Measurements from ENCODE around the gene RNF17. TPM values are rescaled to one million over a fixed set of nuclear protein-coding genes. Genes with fewer than 3 reads are reported as not detected.

The RNF17 gene
- total RNA-seq, 4 donors from 2014 or later, result 0.21 to 2.0 TPM; not detected in 2

GRCh38 chr13:24748061-24748400 is 15.9 kb upstream of the RNF17 start:
- no peak for TF ChIP-seq POLR2A (IDR thresholded peaks at IDR 0.05)
- TF ChIP-seq CTCF (IDR thresholded peaks at IDR 0.05), result no peak
- TF ChIP-seq EP300 (IDR thresholded peaks at IDR 0.05), result no peak
- no peaks in the 10 kb centered on the region for H3K36me3 ChIP-seq
- no peaks in the 10 kb centered on the region for H3K9me3 ChIP-seq
- 6 to 10% methylated on average over 4 to 10 of the region's 10 CpGs for WGBS, 2 donors
- peaks cover 0 to 24% (median 16%) of the 10 kb centered on the region in 4 donors for H3K4me1 ChIP-seq
- H3K4me3 ChIP-seq, result no peak overlapping the region
- H3K27ac ChIP-seq, result no peak overlapping the region
- H3K27me3 ChIP-seq, result peaks cover 0 to 43% of the 10 kb centered on the region in 2 donors
- no peak for DNase-seq (ENCODE audit: low spot score in 2 of 2)

GRCh38 chr13:24759197-24759596 is 4.8 kb upstream of the RNF17 start:
- Histone ChIP-seq H3K4me1 (no peaks in the 10 kb centered on the region), H3K36me3 (no peaks in the 10 kb centered on the region), H3K4me3 (no peak overlapping the region), H3K27me3 (no peaks in the 10 kb centered on the region), H3K9me3 (peaks cover 0 to 6% (median 0%) of the 10 kb centered on the region in 4 donors), H3K27ac (no peak overlapping the region)
- no peak for DNase-seq (ENCODE audit: low spot score in 2 of 2)
- TF ChIP-seq EP300 (IDR thresholded peaks at IDR 0.05) (no peak), POLR2A (IDR thresholded peaks at IDR 0.05) (no peak)

GRCh38 chr13:24764276-24764630 is 284 bp downstream of the RNF17 start:
- DNase-seq (ENCODE audit: low spot score in 2 of 2), result no peak
- H3K4me1 ChIP-seq, result no peaks in the 10 kb centered on the region
- no peaks in the 10 kb centered on the region for H3K27me3 ChIP-seq
- H3K36me3 ChIP-seq, result no peaks in the 10 kb centered on the region
- WGBS, 2 donors, result 93 to 94% methylated on average over 15 of the region's 15 CpGs
- TF ChIP-seq CTCF (IDR thresholded peaks at IDR 0.05), result no peak
- no peak for TF ChIP-seq POLR2A (IDR thresholded peaks at IDR 0.05)
- TF ChIP-seq EP300 (IDR thresholded peaks at IDR 0.05), result no peak
- H3K4me3 ChIP-seq, result no peak overlapping the region
- H3K9me3 ChIP-seq, result peaks cover 0 to 7% (median 0%) of the 10 kb centered on the region in 4 donors
- H3K27ac ChIP-seq, result no peak overlapping the region

- no peaks in the 10 kb centered on the region for H3K27me3 ChIP-seq
- WGBS, 2 donors, result 89 to 100% methylated on average over 1 of the region's 1 CpG
- no peak overlapping the region for H3K27ac ChIP-seq
- H3K4me1 ChIP-seq, result no peaks in the 10 kb centered on the region
- H3K9me3 ChIP-seq, result no peaks in the 10 kb centered on the region
- H3K4me3 ChIP-seq, result no peak overlapping the region
- no peak for TF ChIP-seq EP300 (IDR thresholded peaks at IDR 0.05)
- no peak for TF ChIP-seq CTCF (IDR thresholded peaks at IDR 0.05)
- no peak for TF ChIP-seq POLR2A (IDR thresholded peaks at IDR 0.05)
- DNase-seq (ENCODE audit: low spot score in 2 of 2), result no peak
- H3K36me3 ChIP-seq, result no peaks in the 10 kb centered on the region
Observed at GRCh38 chr13:24777171-24777570, 13.2 kb downstream of the RNF17 start.

- H3K36me3 ChIP-seq, result no peaks in the 10 kb centered on the region
- no peak for DNase-seq (ENCODE audit: low spot score in 2 of 2)
- no peaks in the 10 kb centered on the region for H3K27me3 ChIP-seq
- no peak overlapping the region for H3K27ac ChIP-seq
- 48 to 64% methylated on average over 1 of the region's 1 CpG for WGBS, 2 donors
- no peak overlapping the region for H3K4me3 ChIP-seq
- peaks cover 0 to 10% (median 4%) of the 10 kb centered on the region in 4 donors for H3K9me3 ChIP-seq
- TF ChIP-seq CTCF (IDR thresholded peaks at IDR 0.05) (no peak), POLR2A (IDR thresholded peaks at IDR 0.05) (no peak), EP300 (IDR thresholded peaks at IDR 0.05) (no peak)
- no peaks in the 10 kb centered on the region for H3K4me1 ChIP-seq
Observed at GRCh38 chr13:24784319-24784718, 20.4 kb downstream of the RNF17 start.

GRCh38 chr13:24788538-24788937 is 24.6 kb downstream of the RNF17 start:
- DNase-seq (ENCODE audit: low spot score in 2 of 2), result no peak
- H3K27me3 ChIP-seq, result no peaks in the 10 kb centered on the region
- no peaks in the 10 kb centered on the region for H3K36me3 ChIP-seq
- 64 to 68% methylated on average over 3 of the region's 3 CpGs for WGBS, 2 donors
- TF ChIP-seq POLR2A (IDR thresholded peaks at IDR 0.05) (no peak), CTCF (IDR thresholded peaks at IDR 0.05) (no peak), EP300 (IDR thresholded peaks at IDR 0.05) (no peak)
- H3K4me1 ChIP-seq, result no peaks in the 10 kb centered on the region
- no peak overlapping the region for H3K4me3 ChIP-seq
- peaks cover 0 to 9% (median 1%) of the 10 kb centered on the region in 4 donors for H3K9me3 ChIP-seq
- H3K27ac ChIP-seq, result no peak overlapping the region
